HG03139 (cell line): ENCODE results near the gene ACADS.

ENCODE experiments used
- ATAC-seq: cut with Tn5 transposase; IDR thresholded peaks from one replicate; pipeline ENCODE4 v1.9.1; 2021; ENCODE audit not compliant: unreplicated experiment

Gene ACADS

DNA sequence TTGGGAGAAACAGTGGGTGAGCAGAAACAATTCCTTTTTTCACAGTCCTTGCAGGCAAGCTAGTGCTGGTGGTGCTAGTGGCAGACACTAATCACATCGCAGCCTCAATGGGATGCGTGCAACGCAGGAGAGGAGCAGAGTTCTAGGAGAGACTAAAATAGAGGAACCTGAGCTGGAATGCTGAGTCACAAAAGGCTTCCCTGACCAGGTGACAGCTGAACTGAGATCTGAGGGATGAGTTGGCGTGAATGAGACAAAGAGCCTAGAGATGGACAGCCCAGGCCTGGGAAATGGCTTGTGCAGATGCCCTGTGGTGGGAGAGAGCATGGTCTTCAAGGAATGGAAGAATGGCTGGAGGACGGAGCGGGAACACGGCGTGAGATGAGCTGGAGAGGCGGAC is 25.8 kb downstream of the ACADS start:
- ATAC-seq = no peak

DNA sequence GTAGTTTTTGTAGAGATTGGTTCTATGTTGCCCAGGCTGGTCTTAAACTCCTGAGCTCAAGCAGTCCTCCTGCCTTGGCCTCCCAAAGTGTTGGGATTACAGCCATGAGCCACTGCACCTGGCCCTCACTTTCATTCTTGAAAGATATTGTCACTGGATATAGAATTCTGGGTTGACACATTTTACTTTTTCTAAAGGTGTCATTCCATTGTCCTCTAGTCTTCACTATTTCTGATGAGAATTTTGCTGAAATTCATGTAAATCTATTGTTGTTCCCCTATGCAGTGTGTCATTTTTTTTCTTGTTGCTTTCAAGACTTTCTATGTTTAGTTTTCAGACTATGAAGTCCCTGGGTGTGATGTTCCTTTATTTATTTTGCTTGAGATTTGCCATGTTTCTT is 29.2 kb downstream of the ACADS start:
- ATAC-seq = no peak

DNA sequence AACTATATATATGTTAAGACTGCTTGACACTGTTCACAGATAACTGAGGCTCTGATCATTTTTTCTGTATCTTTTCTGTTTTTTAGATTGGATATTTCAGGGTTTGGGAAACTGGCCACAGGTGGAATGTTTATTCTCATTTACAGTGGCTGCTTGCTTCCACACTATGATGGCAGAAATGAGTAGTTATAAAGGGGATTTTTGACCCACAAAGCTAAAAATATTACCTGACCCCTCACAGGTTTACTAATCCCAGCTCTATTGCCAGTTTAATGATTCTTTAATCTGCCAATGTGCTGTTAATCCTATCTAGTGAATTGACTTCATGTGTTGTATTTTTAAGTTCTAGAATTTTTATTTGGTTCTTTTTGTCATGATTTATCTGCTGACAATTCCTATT is 29.6 kb downstream of the ACADS start:
- ATAC-seq = no peak

DNA sequence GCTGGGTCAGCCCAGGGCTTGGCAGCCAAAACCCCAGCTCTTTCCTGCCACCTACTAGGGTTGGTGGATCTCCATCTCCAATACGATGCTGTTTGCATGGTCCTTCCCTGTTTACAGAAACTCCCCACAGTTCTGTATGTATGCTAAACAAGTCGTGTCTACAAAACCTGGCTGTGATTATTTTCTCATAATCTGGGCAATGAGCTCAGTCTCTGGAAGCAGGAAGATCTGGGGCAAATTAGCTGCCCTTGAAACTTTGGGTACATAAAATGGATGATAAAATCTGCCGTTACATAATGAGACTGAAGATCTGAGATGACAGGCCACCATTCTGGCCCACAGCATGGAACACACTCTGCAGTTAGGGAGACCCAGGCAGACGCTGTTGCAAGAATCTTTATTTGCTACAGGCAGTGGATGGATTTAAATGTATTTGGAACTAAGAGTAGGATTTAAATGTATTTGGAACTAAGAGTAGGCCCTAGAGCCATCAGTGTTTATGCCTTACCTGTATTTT is 31.7 kb downstream of the ACADS start:
- ATAC-seq = no peak

GRCh38 chr12:120757949-120758348 is 32.3 kb downstream of the ACADS start:
- no peak for ATAC-seq

- ATAC-seq = no peak
Measured at GRCh38 chr12:120758798-120759590, 33.4 kb downstream of the ACADS start.

DNA sequence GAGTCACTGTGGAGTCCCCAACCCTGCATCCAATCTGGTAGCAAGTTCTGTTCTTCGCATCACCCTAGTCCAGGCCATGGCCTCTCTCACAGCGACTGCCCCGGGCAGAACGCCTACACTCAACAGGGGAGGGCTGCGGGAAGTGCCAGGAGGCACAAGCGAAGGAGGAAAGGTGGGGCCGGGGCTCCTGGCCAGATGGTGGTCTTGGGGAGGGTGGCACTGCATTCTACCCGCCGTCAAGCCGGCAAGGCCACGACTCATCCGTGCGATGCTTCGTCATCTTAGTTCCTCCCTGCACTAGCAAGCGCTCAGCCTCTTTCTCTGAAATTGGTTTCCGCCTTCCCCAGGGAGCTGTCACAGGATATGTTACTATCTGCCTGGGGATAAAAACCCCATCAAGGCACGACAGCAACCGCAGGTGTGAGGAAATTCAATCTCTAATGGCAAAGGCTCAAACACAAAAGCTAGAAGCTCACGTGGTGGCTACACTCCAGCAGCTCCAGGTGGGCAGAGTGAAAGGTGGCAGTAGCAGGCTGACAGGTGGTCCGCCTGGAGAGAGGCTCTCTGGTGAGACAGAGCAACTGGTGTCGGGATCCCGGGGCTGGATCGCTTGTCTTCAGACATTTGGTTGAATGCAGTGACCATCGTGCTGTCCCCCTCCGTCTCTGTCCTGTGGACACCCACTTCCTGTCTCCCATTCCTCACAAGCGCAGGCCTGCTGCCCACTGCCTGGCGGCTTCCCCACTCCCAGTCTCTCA is 34.1 kb downstream of the ACADS start:
- no peak for ATAC-seq

DNA sequence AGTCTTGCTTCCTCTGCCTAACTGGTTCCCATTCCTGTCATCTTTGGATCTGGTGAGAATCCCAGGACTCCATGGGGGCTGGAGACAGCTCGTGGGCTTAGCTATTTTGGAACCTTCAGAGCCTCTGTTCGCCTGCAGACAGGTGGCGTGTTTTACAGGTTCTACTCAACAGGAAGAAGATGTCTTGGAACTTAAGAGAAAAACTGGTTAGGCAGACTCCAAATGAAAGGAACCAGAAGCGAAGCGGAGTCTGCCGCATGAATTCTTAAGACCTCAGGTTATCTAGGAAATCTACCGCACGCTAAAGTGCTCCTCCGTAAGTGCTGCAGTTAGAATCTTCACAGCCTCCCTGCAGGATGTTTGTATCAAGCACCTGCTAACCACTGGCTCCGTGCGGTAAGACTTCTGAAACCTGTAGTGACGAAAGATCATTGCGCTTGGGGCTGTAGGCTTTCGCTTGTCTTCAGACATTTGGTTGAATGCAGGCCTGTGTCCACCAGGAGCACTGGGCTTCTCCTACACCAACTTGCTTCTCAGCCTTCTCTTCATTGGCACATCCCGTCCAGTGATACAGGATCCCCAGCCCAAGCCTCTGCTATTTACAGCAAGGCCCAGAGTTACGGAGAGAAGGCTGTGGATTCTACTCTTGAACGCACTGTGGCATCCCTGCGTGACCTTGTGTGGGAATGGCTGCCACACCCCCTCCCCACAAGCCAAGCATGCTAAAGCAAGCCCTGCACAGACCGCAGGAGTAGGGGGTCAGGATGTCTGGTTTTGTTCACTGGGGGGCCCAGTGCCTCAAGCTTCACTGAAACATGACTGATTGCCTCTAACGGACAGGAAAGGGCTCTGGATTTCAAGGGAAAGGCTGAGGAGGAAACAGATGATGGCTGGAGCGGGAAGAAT is 35.0 kb downstream of the ACADS start:
- ATAC-seq = no peak

GRCh38 chr12:120761519-120761934 is 35.9 kb downstream of the ACADS start:
- ATAC-seq = no peak

DNA sequence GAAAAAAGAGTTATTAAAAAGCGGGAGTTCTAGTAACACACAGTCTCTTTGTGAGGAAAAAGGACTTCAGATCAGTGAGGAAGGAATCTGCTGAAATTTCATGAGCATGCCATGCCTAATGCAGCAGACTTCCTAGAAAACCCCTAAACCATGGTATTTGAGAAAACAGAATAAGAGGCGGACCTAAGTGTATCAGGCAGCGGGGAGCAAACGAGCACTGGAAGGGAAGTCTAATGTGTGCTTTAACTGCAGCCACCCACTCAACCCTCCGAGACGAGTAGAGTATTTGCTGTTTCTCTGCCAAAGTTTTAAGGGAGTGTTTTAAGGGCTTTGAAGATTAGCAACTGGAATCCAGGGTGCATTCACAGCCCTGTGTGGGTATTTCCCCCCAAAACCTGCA is 36.5 kb downstream of the ACADS start:
- no peak for ATAC-seq

DNA sequence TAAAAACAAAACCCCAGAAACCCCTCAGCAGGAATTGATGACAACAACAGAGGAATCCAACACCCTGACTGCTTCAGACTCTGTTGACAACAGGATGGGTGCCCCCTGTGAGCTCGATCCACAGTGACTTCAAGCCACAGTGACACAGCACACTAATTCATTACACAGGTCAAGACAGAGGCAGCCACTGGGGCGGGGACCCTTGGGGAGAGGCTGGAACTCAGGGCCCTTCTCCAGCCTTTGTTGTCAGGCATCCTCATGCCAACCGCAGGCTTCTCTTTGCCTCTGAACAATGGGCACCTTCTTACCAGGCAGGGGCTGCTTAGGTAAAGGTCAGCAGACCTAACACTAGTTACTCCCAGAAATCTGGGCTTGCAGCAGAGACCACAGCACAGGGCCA is 37.6 kb downstream of the ACADS start:
- ATAC-seq = no peak

- no peak for ATAC-seq
Measured at GRCh38 chr12:120764816-120765215, 39.2 kb downstream of the ACADS start.

GRCh38 chr12:120766566-120766965 is 40.9 kb downstream of the ACADS start:
- no peak for ATAC-seq

DNA sequence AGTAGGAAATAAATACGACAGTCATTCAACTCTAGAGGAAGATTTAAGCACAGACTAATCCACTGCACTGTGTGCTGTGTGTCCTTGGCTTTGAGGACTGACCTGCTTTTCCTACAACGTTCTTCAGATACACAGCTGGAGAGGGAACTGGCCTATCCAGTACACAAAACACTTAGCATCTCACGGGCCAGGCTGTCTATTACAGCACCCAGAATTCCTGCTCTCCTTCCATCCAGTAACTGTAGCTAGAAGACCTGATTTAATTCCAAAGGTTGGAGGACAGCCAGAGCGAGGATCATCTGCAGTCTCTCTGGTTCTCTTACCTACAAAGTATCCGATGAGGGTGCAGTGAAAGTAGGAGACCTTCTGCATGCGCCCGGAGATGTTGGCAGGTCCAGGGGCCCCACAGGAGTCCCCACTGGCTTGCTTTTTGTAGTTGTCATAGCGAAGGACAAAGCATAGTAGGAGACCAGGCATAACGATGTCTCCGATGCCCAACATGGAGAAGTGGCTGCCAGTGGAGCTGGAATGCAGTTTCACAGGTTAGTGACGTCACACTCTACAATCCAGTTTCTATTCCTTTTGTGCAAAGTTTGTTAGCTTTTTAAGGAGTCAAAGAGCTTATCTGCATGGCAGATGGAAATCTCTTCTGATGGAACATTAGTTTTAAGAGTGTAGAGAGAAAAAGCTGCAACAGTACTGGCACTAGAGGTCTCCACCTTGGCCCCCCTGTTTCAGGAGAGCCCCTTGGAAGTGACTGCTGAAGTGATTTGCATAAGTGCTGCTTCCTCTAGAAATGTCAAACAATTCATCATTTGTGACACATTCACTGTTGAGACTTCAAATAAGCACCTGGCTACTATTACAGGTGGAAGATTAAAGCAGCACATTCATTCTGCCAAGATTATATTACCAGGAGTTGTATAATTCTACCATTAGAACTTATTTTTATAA is 41.7 kb downstream of the ACADS start:
- no peak for ATAC-seq

GRCh38 chr12:120771097-120771496 is 45.5 kb downstream of the ACADS start:
- no peak for ATAC-seq

- ATAC-seq = no peak
Measured at GRCh38 chr12:120774169-120774916, 48.7 kb downstream of the ACADS start.

GRCh38 chr12:120775862-120776552 is 50.4 kb downstream of the ACADS start:
- no peak for ATAC-seq

DNA sequence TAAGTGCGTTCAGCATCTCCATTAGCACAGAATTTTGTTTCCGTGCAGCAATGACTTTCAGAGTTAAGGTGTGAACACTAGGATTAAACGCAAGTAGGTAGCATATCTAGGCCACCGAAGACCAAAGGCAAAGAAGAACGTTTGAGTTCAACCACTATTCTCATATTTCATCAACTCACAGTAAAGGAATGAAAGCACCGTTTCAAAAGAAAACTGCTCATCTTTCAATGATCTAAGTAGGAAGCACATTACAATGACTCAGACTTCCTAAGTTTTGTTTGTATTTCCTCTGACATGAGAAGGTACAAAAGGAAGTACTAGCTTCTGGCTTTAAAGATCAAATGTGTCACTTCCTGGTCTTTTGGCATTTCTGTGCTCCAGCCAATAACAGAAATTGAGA is 57.6 kb downstream of the ACADS start:
- no peak for ATAC-seq

- no peak for ATAC-seq
Measured at GRCh38 chr12:120784804-120785203, 59.2 kb downstream of the ACADS start.
